ENCODE data around the gene DHRS1. TPM values are rescaled to one million over a fixed set of nuclear protein-coding genes. Genes with fewer than 3 reads are reported as not detected.

DHRS1 gene
- total RNA-seq: 19.4 TPM

DNA sequence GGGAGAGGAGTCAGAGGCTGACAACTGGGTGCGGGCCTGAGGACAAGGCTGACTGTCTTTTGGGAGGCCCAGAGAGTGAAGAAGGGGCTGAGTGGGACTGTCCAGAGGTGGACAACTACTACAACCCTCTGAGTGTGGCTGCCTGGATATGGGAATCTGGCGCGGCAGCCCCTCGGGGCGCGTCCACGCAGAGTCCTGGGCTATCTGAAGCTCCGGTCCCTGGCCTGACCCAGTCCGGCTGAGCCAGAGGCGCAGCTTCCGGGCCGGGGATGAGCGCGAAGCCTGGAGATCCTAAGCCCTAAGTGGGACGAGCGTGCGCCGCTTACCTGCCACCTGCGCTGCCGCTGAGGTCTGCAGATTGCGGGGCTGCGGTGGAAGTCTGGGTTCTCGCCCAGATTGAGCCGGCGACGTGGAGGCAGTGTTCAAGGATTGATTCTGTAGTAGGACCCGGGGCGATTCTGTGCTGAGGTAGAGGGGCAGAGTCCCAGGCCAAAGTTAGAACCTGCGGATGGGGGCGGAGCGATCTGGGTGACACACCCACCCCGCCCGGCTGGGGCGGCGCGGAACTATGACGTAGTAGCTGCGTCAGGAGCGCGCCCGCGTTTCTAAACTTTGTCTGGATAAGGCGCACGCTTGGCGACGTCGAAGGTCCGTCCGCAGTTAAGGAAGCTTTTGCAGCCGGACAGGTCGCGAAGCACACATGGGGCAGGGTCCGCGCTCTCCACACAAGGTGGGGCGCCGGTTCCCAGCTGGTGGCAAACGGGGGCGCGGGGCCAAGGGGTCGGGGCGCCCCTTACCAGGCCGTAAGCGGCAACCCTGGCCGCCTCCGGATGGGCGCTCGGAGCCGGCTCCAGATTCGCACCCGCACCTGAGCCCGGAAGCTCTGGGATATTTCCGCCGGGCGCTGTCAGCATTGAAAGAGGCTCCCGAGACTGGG is at the start of gene DHRS1, which contains the start of gene NOP9:
Gene DHRS1 (minus strand): TSS at position 526 of the 937 bp plus-strand sequence. CDS start 674 bp downstream, outside the sequence.
Gene NOP9 (plus strand): TSS at position 596 of the 937 bp plus-strand sequence. CDS start 105 bp downstream, at position 701.

DNA sequence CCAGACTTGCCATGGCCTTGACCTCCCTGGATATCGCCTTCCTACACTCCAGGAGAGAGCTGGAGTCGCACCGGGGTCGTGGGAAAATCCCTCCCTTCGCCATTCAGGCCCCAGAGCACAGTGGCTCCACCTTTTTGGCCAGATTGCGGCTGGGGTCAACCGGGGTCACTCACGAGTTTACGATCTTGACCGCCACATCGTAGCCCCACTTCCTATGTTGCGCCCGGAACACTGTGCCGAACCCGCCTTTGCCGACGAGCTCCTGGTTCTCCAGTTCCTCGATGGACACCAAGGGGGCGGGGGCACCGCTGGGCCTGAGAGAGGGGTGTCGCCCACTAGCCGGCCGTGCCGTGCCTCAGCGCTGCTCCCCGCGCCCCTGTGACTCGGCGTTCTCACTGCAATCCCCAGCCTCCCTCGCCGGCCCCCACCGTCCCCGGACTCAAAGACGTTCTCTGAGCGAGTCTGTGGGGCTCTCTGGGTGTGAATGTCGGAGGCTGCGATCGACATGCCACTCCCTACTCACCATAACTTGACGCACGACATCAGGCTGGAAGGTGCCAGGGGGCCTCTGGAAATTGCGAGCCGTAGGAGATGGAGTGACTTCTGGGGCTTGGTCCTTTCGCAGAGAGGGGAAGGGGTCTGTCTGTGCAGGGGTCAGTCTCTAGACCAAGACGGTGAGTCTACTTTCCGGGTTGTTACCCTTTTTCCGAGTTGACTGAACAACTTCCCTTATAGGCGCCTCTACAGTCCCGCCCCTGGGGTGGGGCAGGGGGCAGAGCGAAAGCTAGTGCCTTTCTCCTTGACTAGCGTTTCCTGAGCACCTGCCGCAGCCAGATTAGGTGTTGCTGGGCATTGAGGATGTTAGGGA is 39.9 kb upstream of the DHRS1 start, which contains the start of gene RIPK3:
Gene RIPK3 (minus strand): TSS at position 708 of the 868 bp plus-strand sequence. CDS start 165 bp downstream, at position 543.

DNA sequence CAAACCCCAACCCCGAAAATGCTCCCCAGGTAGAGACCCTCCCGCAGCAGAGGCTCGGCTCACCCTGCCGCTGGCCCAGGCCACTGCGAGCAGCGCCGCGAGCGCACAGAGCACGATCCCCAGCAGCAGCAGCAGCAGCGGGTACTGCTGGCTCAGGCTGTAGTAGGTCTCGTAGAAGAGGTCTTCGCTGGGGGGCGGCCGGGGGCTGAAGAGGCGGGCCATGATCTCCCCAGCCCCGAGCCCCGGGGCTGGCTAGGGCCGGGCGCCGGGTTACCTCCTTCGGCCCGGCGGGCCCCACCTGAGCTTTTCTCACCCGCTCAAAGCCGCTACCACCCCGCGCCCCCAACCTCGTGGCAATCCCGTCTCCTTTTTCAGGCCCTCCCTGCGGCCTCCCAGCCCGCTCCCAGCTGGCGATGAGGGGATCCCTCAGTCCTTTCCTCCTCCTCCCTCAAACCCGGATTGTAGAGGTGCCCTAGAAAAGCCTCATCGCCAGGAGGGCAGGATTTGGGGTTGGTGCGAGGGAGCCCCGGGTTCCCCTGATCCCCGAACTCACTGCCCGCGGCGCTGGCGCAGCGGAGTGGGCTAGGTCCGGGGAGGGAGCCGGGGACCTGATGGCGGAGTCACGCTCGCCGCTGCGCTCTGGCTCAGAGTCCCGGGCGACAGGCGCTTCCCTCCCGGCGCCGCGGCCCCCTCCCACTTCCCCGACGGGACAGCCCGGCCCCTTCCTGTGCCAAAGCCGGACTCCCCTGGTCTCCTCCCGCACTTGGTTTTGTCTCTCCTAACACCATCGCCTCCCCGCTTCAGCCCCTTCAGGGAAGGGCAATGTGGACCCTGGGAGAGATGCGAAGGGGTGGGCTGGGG is 35.1 kb upstream of the DHRS1 start, which contains the start of gene ADCY4:
Gene ADCY4 (minus strand): TSS at position 641 of the 861 bp plus-strand sequence. CDS start 419 bp downstream, at position 222.

DNA sequence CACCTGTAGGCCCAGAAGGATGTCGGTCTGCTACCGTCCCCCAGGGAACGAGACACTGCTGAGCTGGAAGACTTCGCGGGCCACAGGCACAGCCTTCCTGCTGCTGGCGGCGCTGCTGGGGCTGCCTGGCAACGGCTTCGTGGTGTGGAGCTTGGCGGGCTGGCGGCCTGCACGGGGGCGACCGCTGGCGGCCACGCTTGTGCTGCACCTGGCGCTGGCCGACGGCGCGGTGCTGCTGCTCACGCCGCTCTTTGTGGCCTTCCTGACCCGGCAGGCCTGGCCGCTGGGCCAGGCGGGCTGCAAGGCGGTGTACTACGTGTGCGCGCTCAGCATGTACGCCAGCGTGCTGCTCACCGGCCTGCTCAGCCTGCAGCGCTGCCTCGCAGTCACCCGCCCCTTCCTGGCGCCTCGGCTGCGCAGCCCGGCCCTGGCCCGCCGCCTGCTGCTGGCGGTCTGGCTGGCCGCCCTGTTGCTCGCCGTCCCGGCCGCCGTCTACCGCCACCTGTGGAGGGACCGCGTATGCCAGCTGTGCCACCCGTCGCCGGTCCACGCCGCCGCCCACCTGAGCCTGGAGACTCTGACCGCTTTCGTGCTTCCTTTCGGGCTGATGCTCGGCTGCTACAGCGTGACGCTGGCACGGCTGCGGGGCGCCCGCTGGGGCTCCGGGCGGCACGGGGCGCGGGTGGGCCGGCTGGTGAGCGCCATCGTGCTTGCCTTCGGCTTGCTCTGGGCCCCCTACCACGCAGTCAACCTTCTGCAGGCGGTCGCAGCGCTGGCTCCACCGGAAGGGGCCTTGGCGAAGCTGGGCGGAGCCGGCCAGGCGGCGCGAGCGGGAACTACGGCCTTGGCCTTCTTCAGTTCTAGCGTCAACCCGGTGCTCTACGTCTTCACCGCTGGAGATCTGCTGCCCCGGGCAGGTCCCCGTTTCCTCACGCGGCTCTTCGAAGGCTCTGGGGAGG is 11.3 kb upstream of the DHRS1 start, which contains the start of gene LTB4R:
Gene LTB4R (plus strand): TSS at position 857 of the 959 bp plus-strand sequence. CDS start 4,150 bp downstream, outside the sequence.

DNA sequence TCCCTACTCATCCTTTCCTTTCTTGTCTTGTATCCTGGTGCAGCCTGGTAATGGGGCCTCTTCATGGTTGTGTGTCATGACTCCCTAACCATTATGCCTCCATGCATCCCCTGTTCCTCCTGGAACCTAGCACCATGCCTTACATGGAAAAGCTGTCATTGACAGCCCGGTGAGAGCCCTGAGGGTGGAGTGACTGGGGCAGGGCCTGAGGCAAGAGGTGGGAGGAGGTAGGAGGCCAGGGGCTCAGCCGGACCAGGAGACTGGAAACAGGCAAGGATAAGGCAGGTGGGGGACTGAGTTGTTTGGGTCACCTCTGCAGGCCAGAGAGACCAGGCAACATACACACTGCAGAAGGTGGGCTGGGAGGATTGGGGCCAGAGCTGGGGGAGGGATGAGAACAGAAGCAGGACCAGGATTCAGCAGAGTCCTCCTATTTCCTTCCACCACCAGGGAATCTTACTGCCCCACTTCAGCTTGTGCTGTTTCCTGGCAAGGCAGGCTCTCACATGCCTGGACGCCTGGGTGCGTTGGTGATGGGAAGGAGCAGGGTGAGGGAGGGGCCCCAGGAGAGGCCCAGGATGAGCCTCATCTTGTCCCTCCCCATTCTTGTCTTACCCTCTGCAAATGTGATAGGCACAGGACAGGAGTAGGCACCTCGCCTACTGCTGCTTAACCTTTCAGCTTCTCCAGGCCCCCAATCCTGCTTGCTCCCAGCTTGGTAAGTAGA is 10.1 kb upstream of the DHRS1 start, which contains the start of gene LTB4R2:
Gene LTB4R2 (plus strand): TSS at position 603 of the 727 bp plus-strand sequence. CDS start 525 bp downstream, outside the sequence.

DNA sequence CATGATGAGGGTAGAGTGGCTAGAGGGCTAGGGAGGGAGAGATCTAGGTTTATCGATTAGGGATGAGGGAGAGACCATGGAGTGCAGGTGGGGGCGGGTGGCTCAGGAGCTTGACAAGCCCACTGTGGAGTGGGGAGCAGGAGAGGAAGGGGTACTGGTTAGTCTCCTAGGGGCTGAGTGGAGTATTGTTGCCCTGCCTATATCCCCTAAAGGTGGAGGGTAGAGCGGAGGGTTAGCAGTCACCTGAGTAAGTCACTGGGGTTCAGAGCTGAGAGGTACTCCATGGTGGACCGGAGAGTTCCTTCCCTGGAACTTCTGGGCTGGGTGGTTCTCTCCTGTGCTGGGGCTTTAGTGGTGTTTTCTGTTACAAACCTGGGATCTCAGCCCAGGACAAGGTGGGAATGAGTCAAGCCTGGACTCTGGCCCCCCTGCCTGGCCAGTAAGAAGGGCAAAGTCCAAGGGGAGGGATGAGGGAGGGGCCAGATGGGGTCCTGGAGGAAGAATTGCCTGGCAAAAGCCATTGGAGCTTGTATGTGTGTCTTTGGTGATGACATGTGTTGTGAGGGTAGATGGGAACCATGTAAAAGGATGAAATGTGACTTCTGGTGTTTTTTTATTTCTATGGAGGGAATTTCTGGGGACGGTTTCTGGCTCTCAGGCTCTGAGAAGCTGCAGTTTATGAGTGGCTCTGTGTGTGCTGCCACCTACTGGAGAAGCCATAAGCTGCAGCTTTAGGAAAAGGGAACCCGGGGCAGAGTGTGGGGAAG is 8.2 kb upstream of the DHRS1 start, which contains the start of gene CIDEB:
Gene CIDEB (minus strand): TSS at position 403 of the 767 bp plus-strand sequence. CDS start 119 bp downstream, at position 284.

DNA sequence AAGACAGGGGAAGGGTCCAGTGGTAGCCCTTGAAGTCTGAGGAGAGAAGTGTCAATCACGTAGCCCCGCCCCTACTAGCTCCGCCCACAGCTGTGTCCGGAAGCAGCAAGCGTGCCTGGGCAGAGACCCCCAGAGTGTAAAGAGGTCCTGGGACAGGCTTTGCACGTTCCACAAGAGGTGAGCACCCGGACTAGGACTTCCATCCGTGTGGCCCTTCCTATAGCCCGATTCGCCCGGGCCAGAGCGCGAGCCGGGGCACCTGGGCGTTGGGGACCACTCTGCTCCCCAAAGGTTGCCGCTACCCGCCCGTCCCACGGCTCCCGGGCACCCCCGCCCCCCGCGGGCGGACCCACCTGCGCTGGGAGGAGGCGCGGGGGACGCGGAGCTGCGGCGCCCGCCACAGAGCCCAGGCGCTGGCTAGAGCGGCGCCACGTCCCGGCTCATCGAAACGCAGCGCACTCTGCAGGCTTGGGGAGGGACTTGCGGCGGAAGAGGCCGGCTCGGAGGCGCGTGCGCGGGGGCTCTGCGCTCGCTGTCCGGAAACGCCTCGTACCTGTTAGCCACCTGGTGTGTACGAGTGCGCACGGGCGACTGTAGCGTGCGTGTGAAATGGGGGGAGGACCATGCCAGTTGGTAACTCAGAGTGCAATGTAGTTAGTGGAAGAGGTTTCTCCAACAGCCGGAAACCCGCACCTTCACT is 28.3 kb downstream of the DHRS1 start, which contains the start of gene RABGGTA:
Gene RABGGTA (minus strand): TSS at position 464 of the 700 bp plus-strand sequence. CDS start 482 bp downstream, outside the sequence.

DNA sequence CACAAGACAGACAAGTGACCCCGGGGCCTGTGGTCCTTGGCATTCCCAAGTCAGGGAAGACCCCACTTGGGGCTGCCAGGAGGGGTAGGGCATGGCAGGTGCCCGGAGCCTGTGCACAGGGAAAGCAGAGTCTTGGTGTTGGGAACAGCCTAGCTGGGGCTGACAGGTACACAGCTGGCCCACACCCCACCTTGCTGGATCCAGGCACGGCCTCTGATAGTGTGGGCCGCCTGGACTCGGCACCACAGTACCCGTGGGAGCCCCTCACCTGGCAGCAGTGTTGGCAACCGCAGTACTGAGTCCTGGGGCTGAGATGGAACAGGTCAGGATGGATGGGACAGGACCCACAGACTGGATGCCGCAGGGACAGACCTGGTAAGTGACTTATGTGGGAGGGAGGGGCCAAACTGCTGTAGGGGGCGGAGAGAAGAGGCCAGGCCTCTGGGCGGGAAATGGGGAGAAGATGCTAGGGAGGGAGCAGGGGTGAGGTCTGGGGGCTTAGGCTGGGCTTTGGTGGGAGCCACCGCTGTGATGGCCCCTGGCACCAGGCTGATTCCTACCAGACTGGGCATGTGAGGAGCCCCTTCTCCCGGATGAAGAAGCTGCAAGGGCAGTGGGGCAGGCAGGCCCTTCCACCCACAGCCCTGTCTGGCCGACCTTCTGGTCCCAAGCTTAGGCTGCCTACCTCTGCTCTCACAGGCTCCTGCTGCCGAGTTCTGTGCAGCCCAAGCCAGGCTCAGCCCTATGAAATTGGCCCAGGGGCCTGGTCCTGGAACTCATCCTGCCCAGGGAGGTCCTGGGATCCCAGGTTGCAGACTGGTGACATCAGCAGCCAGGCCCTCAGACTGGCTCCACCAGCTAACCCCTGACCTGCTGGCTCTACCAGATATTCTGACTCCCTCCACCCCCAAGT is 36.5 kb downstream of the DHRS1 start, which contains the start of gene TGM1:
Gene TGM1 (minus strand): TSS at position 357 of the 913 bp plus-strand sequence. CDS start 825 bp downstream, outside the sequence.

Other genes with a start within 250 kb of the DHRS1 start
- gene CARMIL3, start 247.8 kb downstream of the DHRS1 start, total RNA-seq: 7.8 TPM
- 5.9 TPM for gene CPNE6, start 228.2 kb downstream of the DHRS1 start, total RNA-seq
- gene PCK2, start 205.5 kb downstream of the DHRS1 start, total RNA-seq: 11.2 TPM
- 67.2 TPM for gene DCAF11, start 185.0 kb downstream of the DHRS1 start, total RNA-seq
- gene NRL, start 184.8 kb downstream of the DHRS1 start, total RNA-seq: 394 TPM
- 11.4 TPM for gene FITM1, start 169.1 kb downstream of the DHRS1 start, total RNA-seq
- gene PSME1, start 163.6 kb downstream of the DHRS1 start, total RNA-seq: 58.5 TPM
- gene EMC9, start 158.2 kb downstream of the DHRS1 start, total RNA-seq: 15.1 TPM
- gene PSME2, start 153.2 kb downstream of the DHRS1 start, total RNA-seq: 28.6 TPM
- 72.5 TPM for gene RNF31, start 152.3 kb downstream of the DHRS1 start, total RNA-seq
- 35.1 TPM for gene IRF9, start 138.5 kb downstream of the DHRS1 start, total RNA-seq
- gene REC8, start 127.7 kb downstream of the DHRS1 start, total RNA-seq: 22.4 TPM
- 19.1 TPM for gene IPO4, start 111.0 kb downstream of the DHRS1 start, total RNA-seq
- 58.9 TPM for gene TM9SF1, start 104.3 kb downstream of the DHRS1 start, total RNA-seq
- gene TSSK4, start 94.1 kb downstream of the DHRS1 start, total RNA-seq: not detected
- gene CHMP4A, start 86.3 kb downstream of the DHRS1 start, total RNA-seq: 53.5 TPM
- 20.5 TPM for gene MDP1, start 83.7 kb downstream of the DHRS1 start, total RNA-seq
- gene NEDD8, start 67.4 kb downstream of the DHRS1 start, total RNA-seq: 61.8 TPM
- gene GMPR2, start 66.9 kb downstream of the DHRS1 start, total RNA-seq: 62.6 TPM
- gene TINF2, start 57.2 kb downstream of the DHRS1 start, total RNA-seq: 44.8 TPM
- gene TGM1, start 36.6 kb downstream of the DHRS1 start, total RNA-seq: 6.2 TPM
- gene RABGGTA, start 28.2 kb downstream of the DHRS1 start, total RNA-seq: 26.6 TPM
- gene NOP9, start 70 bp upstream of the DHRS1 start, total RNA-seq: 21.8 TPM
- 17.5 TPM for gene CIDEB, start 8.2 kb upstream of the DHRS1 start, total RNA-seq
- 6.9 TPM for gene LTB4R2, start 10.4 kb upstream of the DHRS1 start, total RNA-seq
- 2.7 TPM for gene LTB4R, start 11.7 kb upstream of the DHRS1 start, total RNA-seq
- 13.0 TPM for gene ADCY4, start 35.3 kb upstream of the DHRS1 start, total RNA-seq
- gene RIPK3, start 40.2 kb upstream of the DHRS1 start, total RNA-seq: 4.4 TPM
- 67.8 TPM for gene NFATC4, start 68.4 kb upstream of the DHRS1 start, total RNA-seq
- 47.5 TPM for gene NYNRIN, start 99.2 kb upstream of the DHRS1 start, total RNA-seq
- 2.0 TPM for gene CBLN3, start 129.9 kb upstream of the DHRS1 start, total RNA-seq
- 58.6 TPM for gene KHNYN, start 130.2 kb upstream of the DHRS1 start, total RNA-seq
- gene SDR39U1, start 143.0 kb upstream of the DHRS1 start, total RNA-seq: 32.4 TPM
- not detected for gene CMA1, start 208.5 kb upstream of the DHRS1 start, total RNA-seq

Measured in camera-type eye (tissue), 1 donor.